Memory B cell (primary cell): ENCODE measurements around the gene SOS2.

Experiments used
- ATAC-seq: fragments of 150-1000 bp; cut with Tn5 transposase; 2 replicates; pipeline ENCODE4 v1.10.0; 2021; ENCODE audit warnings: low read depth, mild to moderate bottlenecking, moderate library complexity
- DNase-seq, 2 donors: peaks; one replicate each; pipeline ENCODE4 v3.0.0; 2022; ENCODE audit warnings: low spot score in 2 of 2
- H3K27ac Mint-ChIP-seq: one replicate; pipeline ENCODE4 v1.8.0; 2022; ENCODE audit warnings: mild to moderate bottlenecking, moderate library complexity, mixed read lengths
- H3K27me3 Mint-ChIP-seq: one replicate; pipeline ENCODE4 v1.8.0; 2022; ENCODE audit warnings: mixed read lengths
- H3K36me3 Mint-ChIP-seq: one replicate; pipeline ENCODE4 v1.8.0; 2022; ENCODE audit warnings: mild to moderate bottlenecking, mixed read lengths
- H3K4me1 Mint-ChIP-seq: one replicate; pipeline ENCODE4 v1.8.0; 2022; ENCODE audit warnings: mixed read lengths
- H3K4me3 Mint-ChIP-seq: one replicate; pipeline ENCODE4 v1.8.0; 2022; ENCODE audit warnings: mild to moderate bottlenecking, moderate library complexity, mixed read lengths
- H3K9me3 Mint-ChIP-seq: one replicate; pipeline ENCODE4 v1.8.0; 2022; ENCODE audit warnings: mixed read lengths

Gene SOS2

GRCh38 chr14:50231475-50232275, at the start of gene SOS2:
Gene SOS2, minus strand, starts transcription at chr14:50231578. Its CDS starts 295 bp downstream, at chr14:50231283.
- Mint-ChIP-seq H3K36me3 (no peaks in the 10 kb centered on the region), H3K9me3 (no peaks in the 10 kb centered on the region), H3K4me3 (peak within 1 kb of the TSS; percentile 91), H3K27ac (peak within 1 kb of the TSS; percentile 85), H3K4me1 (peaks cover 20% of the 10 kb centered on the region), H3K27me3 (no peaks in the 10 kb centered on the region)
- peak; percentile 82 to 84 for DNase-seq
- ATAC-seq = peak; percentile 88

- H3K4me3 Mint-ChIP-seq = no peak overlapping the region
- H3K36me3 Mint-ChIP-seq = no peaks in the 10 kb centered on the region
- H3K4me1 Mint-ChIP-seq = no peaks in the 10 kb centered on the region
- no peaks in the 10 kb centered on the region for H3K27me3 Mint-ChIP-seq
- ATAC-seq (no peak), DNase-seq (no peak)
- no peak overlapping the region for H3K27ac Mint-ChIP-seq
- H3K9me3 Mint-ChIP-seq = no peaks in the 10 kb centered on the region
These were observed 41.1 kb upstream of the SOS2 start for GRCh38 chr14:50272498-50272897.

- H3K27ac Mint-ChIP-seq = no peak overlapping the region
- no peak overlapping the region for H3K4me3 Mint-ChIP-seq
- ATAC-seq = no peak
- no peaks in the 10 kb centered on the region for H3K36me3 Mint-ChIP-seq
- DNase-seq = no peak
- H3K27me3 Mint-ChIP-seq = no peaks in the 10 kb centered on the region
- no peaks in the 10 kb centered on the region for H3K9me3 Mint-ChIP-seq
- no peaks in the 10 kb centered on the region for H3K4me1 Mint-ChIP-seq
These were observed 39.6 kb upstream of the SOS2 start for GRCh38 chr14:50270932-50271331.

GRCh38 chr14:50265029-50265428, 33.7 kb upstream of the SOS2 start:
- ATAC-seq (no peak), DNase-seq (no peak)
- Mint-ChIP-seq H3K27me3 (no peaks in the 10 kb centered on the region), H3K4me3 (no peak overlapping the region), H3K27ac (no peak overlapping the region), H3K4me1 (peaks cover 2% of the 10 kb centered on the region), H3K9me3 (no peaks in the 10 kb centered on the region), H3K36me3 (peaks cover 3% of the 10 kb centered on the region)

- H3K4me1 Mint-ChIP-seq = peaks cover 2% of the 10 kb centered on the region
These were observed 31.9 kb upstream of the SOS2 start for GRCh38 chr14:50263321-50263720.

GRCh38 chr14:50262865-50263264, 31.5 kb upstream of the SOS2 start:
- H3K27ac Mint-ChIP-seq = no peak overlapping the region
- H3K9me3 Mint-ChIP-seq = no peaks in the 10 kb centered on the region
- H3K4me1 Mint-ChIP-seq = peaks cover 2% of the 10 kb centered on the region
- no peaks in the 10 kb centered on the region for H3K27me3 Mint-ChIP-seq
- peaks cover 3% of the 10 kb centered on the region for H3K36me3 Mint-ChIP-seq
- no peak for ATAC-seq
- H3K4me3 Mint-ChIP-seq = no peak overlapping the region
- DNase-seq = no peak

More at GRCh38 chr14:50263321-50263720, 31.9 kb upstream of the SOS2 start:
- DNase-seq = no peak
- Mint-ChIP-seq H3K4me3 (no peak overlapping the region), H3K9me3 (no peaks in the 10 kb centered on the region), H3K27me3 (no peaks in the 10 kb centered on the region), H3K36me3 (peaks cover 3% of the 10 kb centered on the region), H3K27ac (no peak overlapping the region)
- no peak for ATAC-seq

GRCh38 chr14:50260511-50260910, 29.1 kb upstream of the SOS2 start:
- Mint-ChIP-seq H3K27ac (no peak overlapping the region), H3K27me3 (no peaks in the 10 kb centered on the region), H3K4me1 (peaks cover 2% of the 10 kb centered on the region), H3K9me3 (no peaks in the 10 kb centered on the region), H3K36me3 (peaks cover 3% of the 10 kb centered on the region), H3K4me3 (no peak overlapping the region)
- DNase-seq (peak in 1 of 2 donors; percentile 17), ATAC-seq (peak; percentile 70)

GRCh38 chr14:50260072-50260471, 28.7 kb upstream of the SOS2 start:
- DNase-seq (no peak), ATAC-seq (no peak)
- Mint-ChIP-seq H3K36me3 (peaks cover 3% of the 10 kb centered on the region), H3K27me3 (no peaks in the 10 kb centered on the region), H3K27ac (no peak overlapping the region), H3K4me1 (peaks cover 2% of the 10 kb centered on the region), H3K4me3 (no peak overlapping the region), H3K9me3 (no peaks in the 10 kb centered on the region)

GRCh38 chr14:50257732-50258131, 26.4 kb upstream of the SOS2 start:
- DNase-seq (no peak), ATAC-seq (no peak)
- no peaks in the 10 kb centered on the region for H3K27me3 Mint-ChIP-seq
- no peak overlapping the region for H3K4me3 Mint-ChIP-seq
- H3K36me3 Mint-ChIP-seq = peaks cover 12% of the 10 kb centered on the region
- peaks cover 2% of the 10 kb centered on the region for H3K4me1 Mint-ChIP-seq
- H3K9me3 Mint-ChIP-seq = peaks cover 8% of the 10 kb centered on the region
- H3K27ac Mint-ChIP-seq = no peak overlapping the region

- no peaks in the 10 kb centered on the region for H3K27me3 Mint-ChIP-seq
- H3K36me3 Mint-ChIP-seq = peaks cover 22% of the 10 kb centered on the region
- DNase-seq = no peak
- peaks cover 14% of the 10 kb centered on the region for H3K9me3 Mint-ChIP-seq
- no peak overlapping the region for H3K27ac Mint-ChIP-seq
- no peaks in the 10 kb centered on the region for H3K4me1 Mint-ChIP-seq
- H3K4me3 Mint-ChIP-seq = no peak overlapping the region
- ATAC-seq = no peak
These were observed 22.9 kb upstream of the SOS2 start for GRCh38 chr14:50254248-50254647.

GRCh38 chr14:50249136-50249775, 17.9 kb upstream of the SOS2 start:
- Mint-ChIP-seq H3K4me3 (no peak overlapping the region), H3K36me3 (peaks cover 22% of the 10 kb centered on the region), H3K4me1 (no peaks in the 10 kb centered on the region), H3K27ac (no peak overlapping the region), H3K9me3 (peaks cover 14% of the 10 kb centered on the region), H3K27me3 (no peaks in the 10 kb centered on the region)
- no peak for DNase-seq
- no peak for ATAC-seq

GRCh38 chr14:50247245-50247644, 15.9 kb upstream of the SOS2 start:
- H3K36me3 Mint-ChIP-seq = peaks cover 8% of the 10 kb centered on the region
- ATAC-seq (no peak), DNase-seq (no peak)
- no peak overlapping the region for H3K4me3 Mint-ChIP-seq
- H3K9me3 Mint-ChIP-seq = peaks cover 4% of the 10 kb centered on the region
- no peaks in the 10 kb centered on the region for H3K27me3 Mint-ChIP-seq
- H3K27ac Mint-ChIP-seq = no peak overlapping the region
- no peaks in the 10 kb centered on the region for H3K4me1 Mint-ChIP-seq

GRCh38 chr14:50242566-50243310, 11.4 kb upstream of the SOS2 start:
- no peaks in the 10 kb centered on the region for H3K27me3 Mint-ChIP-seq
- no peak for ATAC-seq
- H3K27ac Mint-ChIP-seq = no peak overlapping the region
- no peak overlapping the region for H3K4me3 Mint-ChIP-seq
- no peaks in the 10 kb centered on the region for H3K36me3 Mint-ChIP-seq
- peaks cover under 1% of the 10 kb centered on the region for H3K4me1 Mint-ChIP-seq
- no peak for DNase-seq
- H3K9me3 Mint-ChIP-seq = no peaks in the 10 kb centered on the region

- Mint-ChIP-seq H3K36me3 (no peaks in the 10 kb centered on the region), H3K9me3 (no peaks in the 10 kb centered on the region), H3K4me1 (peaks cover 5% of the 10 kb centered on the region), H3K4me3 (no peak overlapping the region), H3K27me3 (no peaks in the 10 kb centered on the region), H3K27ac (no peak overlapping the region)
- ATAC-seq = no peak
- no peak for DNase-seq
These were observed 10.7 kb upstream of the SOS2 start for GRCh38 chr14:50242096-50242495.
